H1 (cell line): ENCODE results near the gene CTAGE4. TPM values are rescaled to one million over a fixed set of nuclear protein-coding genes. Genes with fewer than 3 reads are reported as not detected.
"Not testable (repeated sequence)": the region's sequence is repeated elsewhere in the genome, so short reads cannot be mapped to it uniquely, and the experiment has no call there.

Source experiments
- CTCF ChIA-PET: fragments of 300-600 bp; sonication (Branson Sonifier 250); formaldehyde crosslinking; loops from one replicate; lab custom pipeline; 2021; ENCODE audit not compliant: partially characterized antibody; lab: Charles Lee
- POLR2A ChIA-PET: fragments of 300-600 bp; sonication (Branson Sonifier 250); formaldehyde crosslinking; loops from one replicate; lab custom pipeline; 2021; ENCODE audit warnings: inconsistent platforms; ENCODE audit not compliant: partially characterized antibody; lab: Charles Lee
- DNase-seq, 2 experiments: peaks; one replicate each; pipeline versions ENCODE4 v3.0.0 to v3.0.0-alpha.2; 2010 to 2022; ENCODE audit warnings: low spot score in 2 of 2, low read depth in 1 of 2, mixed read lengths in 1 of 2
- FAIRE-seq: peaks from 2 replicates; lab custom pipeline; 2011; peaks lifted over from hg19 to GRCh38; lab: Jason Lieb, UNC
- H2AFZ ChIP-seq: 2 replicates; pipeline ENCODE4 v1.8.1; 2012; ENCODE audit warnings: low read length, inconsistent platforms
- H2AK5ac ChIP-seq: 2 replicates; pipeline ENCODE4 v1.6.1; 2013; ENCODE audit warnings: low read depth, low read length
- H2BK120ac ChIP-seq: replicated peaks from 2 replicates; pipeline ENCODE3; 2013; ENCODE audit warnings: low read depth, low read length, inconsistent platforms
- H2BK12ac ChIP-seq: 2 replicates; pipeline ENCODE4 v1.6.1; 2013; ENCODE audit warnings: low read depth, low read length
- H2BK15ac ChIP-seq: 2 replicates; pipeline ENCODE4 v1.6.1; 2013; ENCODE audit warnings: low read length
- H2BK20ac ChIP-seq: 2 replicates; pipeline ENCODE4 v1.6.1; 2013; ENCODE audit warnings: low read length
- H2BK5ac ChIP-seq: 2 replicates; pipeline ENCODE4 v1.6.1; 2013; ENCODE audit warnings: low read depth, low read length
- H3K14ac ChIP-seq: 2 replicates; pipeline ENCODE4 v1.6.1; 2013; ENCODE audit warnings: inconsistent platforms; ENCODE audit not compliant: insufficient read length
- H3K18ac ChIP-seq: 2 replicates; pipeline ENCODE4 v1.6.1; 2013; ENCODE audit warnings: low read length; ENCODE audit errors: extremely low read depth
- H3K23ac ChIP-seq: 2 replicates; pipeline ENCODE4 v1.6.1; 2013; ENCODE audit warnings: inconsistent platforms; ENCODE audit not compliant: insufficient read length
- H3K23me2 ChIP-seq: 2 replicates; pipeline ENCODE4 v1.6.1; 2013; ENCODE audit warnings: low read depth, low read length
- H3K27ac ChIP-seq: 2 replicates; pipeline ENCODE4 v1.6.1; 2011; ENCODE audit warnings: low read depth, low read length, inconsistent platforms
- H3K27me3 ChIP-seq, 4 experiments: replicated peaks in 1 of 4; 1 replicate in 1 of 4; 2 replicates in 3 of 4; pipeline versions ENCODE4 v1.6.1 to v1.8.1; 2011 to 2013; ENCODE audit warnings: low read length in 3 of 4, mild to moderate bottlenecking in 3 of 4, inconsistent platforms in 2 of 4, mixed read lengths in 2 of 4, moderate library complexity in 1 of 4; ENCODE audit not compliant: control insufficient read depth in 3 of 4, insufficient read depth in 3 of 4; ENCODE audit errors: extremely low read depth in 1 of 4
- H3K36me3 ChIP-seq, 4 experiments: 2 replicates each; pipeline versions ENCODE4 v1.6.1 to v1.8.1; 2011 to 2013; ENCODE audit warnings: mild to moderate bottlenecking in 4 of 4, low read length in 3 of 4, moderate library complexity in 2 of 4, control low read depth in 1 of 4, inconsistent platforms in 1 of 4; ENCODE audit not compliant: insufficient read depth in 4 of 4, control insufficient read depth in 2 of 4
- H3K4ac ChIP-seq: replicated peaks from 2 replicates; pipeline ENCODE3; 2013; ENCODE audit warnings: low read length, low read depth, mixed read lengths, inconsistent platforms; ENCODE audit not compliant: insufficient read length
- H3K4me1 ChIP-seq, 4 experiments: replicated peaks in 1 of 4; 1 replicate in 1 of 4; 2 replicates in 3 of 4; pipeline versions ENCODE4 v1.6.1 to v1.8.1; 2011 to 2013; ENCODE audit warnings: low read length in 3 of 4, inconsistent platforms in 2 of 4, mixed read lengths in 1 of 4; ENCODE audit not compliant: insufficient read depth in 4 of 4, control insufficient read depth in 3 of 4
- H3K4me2 ChIP-seq, 2 experiments: 2 replicates each; pipeline versions ENCODE4 v1.6.1 to v1.8.1; 2011 to 2013; ENCODE audit warnings: low read depth in 2 of 2, low read length in 2 of 2, control low read depth in 1 of 2, inconsistent platforms in 1 of 2, mild to moderate bottlenecking in 1 of 2; ENCODE audit not compliant: insufficient read depth in 1 of 2
- H3K4me3 ChIP-seq, 4 experiments: fragments of 200-600, 300-600 bp in 1 of 4; sonication (generic), shearing (Covaris generic), sonication (Bioruptor Twin) in 1 of 4; 2 replicates each; pipeline versions ENCODE4 v1.5.1 to v1.8.1; 2011 to 2016; ENCODE audit warnings: low read length in 4 of 4, low read depth in 3 of 4, control low read depth in 2 of 4, inconsistent platforms in 2 of 4, mild to moderate bottlenecking in 2 of 4, mixed read lengths in 1 of 4, moderate library complexity in 1 of 4; ENCODE audit not compliant: insufficient read depth in 2 of 4; ENCODE audit errors: extremely low read depth in 1 of 4
- H3K56ac ChIP-seq: replicated peaks from 2 replicates; pipeline ENCODE3; 2013; ENCODE audit warnings: low read depth, mild to moderate bottlenecking, mixed read lengths, low read length, inconsistent platforms; ENCODE audit not compliant: insufficient read length
- H3K79me1 ChIP-seq: 2 replicates; pipeline ENCODE4 v1.6.1; 2013; ENCODE audit warnings: low read depth, low read length, control low read depth
- H3K79me2 ChIP-seq, 2 experiments: 2 replicates each; pipeline versions ENCODE4 v1.6.1 to v1.8.1; 2012 to 2013; ENCODE audit warnings: low read length in 2 of 2, mild to moderate bottlenecking in 2 of 2, inconsistent platforms in 1 of 2; ENCODE audit not compliant: insufficient read depth in 2 of 2, control insufficient read depth in 1 of 2
- H3K9ac ChIP-seq, 4 experiments: replicated peaks in 1 of 4; 1 replicate in 1 of 4; 2 replicates in 3 of 4; pipeline versions ENCODE4 v1.6.1 to v1.8.1; 2011 to 2013; ENCODE audit warnings: low read depth in 3 of 4, low read length in 3 of 4, control low read depth in 2 of 4, mild to moderate bottlenecking in 2 of 4, moderate library complexity in 2 of 4, inconsistent platforms in 1 of 4; ENCODE audit errors: extremely low read depth in 1 of 4
- H3K9me3 ChIP-seq, 2 experiments: 2 replicates each; pipeline versions ENCODE4 v1.6.1 to v1.8.1; 2012 to 2013; ENCODE audit warnings: mild to moderate bottlenecking in 2 of 2, moderate library complexity in 2 of 2, control low read depth in 1 of 2, inconsistent platforms in 1 of 2, low read depth in 1 of 2, low read length in 1 of 2, mixed read lengths in 1 of 2; ENCODE audit not compliant: insufficient read depth in 2 of 2
- H4K20me1 ChIP-seq, 2 experiments: replicated peaks in 1 of 2; 2 replicates each; pipeline versions ENCODE3 to v1.8.1; 2011 to 2013; ENCODE audit warnings: inconsistent platforms in 2 of 2, low read length in 2 of 2, mild to moderate bottlenecking in 1 of 2; ENCODE audit not compliant: insufficient read depth in 2 of 2, control insufficient read depth in 1 of 2
- H4K5ac ChIP-seq: 2 replicates; pipeline ENCODE4 v1.6.1; 2013; ENCODE audit warnings: low read length, low read depth, mixed read lengths, inconsistent platforms; ENCODE audit not compliant: insufficient read length
- H4K8ac ChIP-seq: 2 replicates; pipeline ENCODE4 v1.8.0; 2013; ENCODE audit warnings: mild to moderate bottlenecking, moderate library complexity, low read length, inconsistent platforms; ENCODE audit not compliant: insufficient read depth; ENCODE audit errors: extremely low read depth
- H4K91ac ChIP-seq: replicated peaks from 2 replicates; pipeline ENCODE3; 2013; ENCODE audit warnings: low read length, mixed read lengths, inconsistent platforms; ENCODE audit not compliant: insufficient read length
- RAD21 ChIP-seq, 2 experiments: IDR thresholded peaks in 1 of 2; conservative IDR thresholded peaks in 1 of 2; 2 replicates each; pipeline ENCODE4 v1.6.1; 2011; ENCODE audit warnings: low read depth in 2 of 2, low read length in 2 of 2, improper control_type of control experiment in 1 of 2, inconsistent platforms in 1 of 2, mild to moderate bottlenecking in 1 of 2, moderate library complexity in 1 of 2
- WGBS, 2 experiments: shearing (Covaris generic) in 1 of 2; methylation state at CpG; one replicate each; pipeline versions ENCODE4 v1.1.6 to v1.1.7; 2013 to 2015; ENCODE audit warnings: low lambda C conversion rate in 2 of 2, mixed read lengths in 2 of 2, inconsistent platforms in 1 of 2, low coverage in 1 of 2, missing lambda C conversion rate in 1 of 2; ENCODE audit not compliant: insufficient replicate concordance in 2 of 2, insufficient coverage in 1 of 2, insufficient read length in 1 of 2; ENCODE audit errors: extremely low coverage in 1 of 2, missing lambda C conversion rate in 1 of 2; 5-methylcytosine and 5-hydroxymethylcytosine counted together
- polyA plus RNA-seq, 7 experiments: library from polyadenylated mRNA; depleted of rRNA in 3 of 7; stranded (reverse) in 5 of 7; unstranded in 2 of 7; fragments of >200 nt in 5 of 7; fragments of 200-250 nt in 2 of 7; gene quantifications; 1 replicate in 5 of 7; 2 replicates in 1 of 7; 4 replicates in 1 of 7; pipeline versions ENCODE4 v1.2.1 to v1.2.3, GENCODE V29; 2011 to 2013; ENCODE audit warnings: missing spikeins in 2 of 7, mixed read lengths in 2 of 7
- total RNA-seq: library from RNA; stranded (reverse); fragmentation: NEBNext Ultra II Directional; extraction: Animal tissue kit (Norgen Biotek cat#: 25700); gene quantifications from 2 replicates; pipeline ENCODE4 v1.2.1, GENCODE V29; 2021
- TF ChIP-seq, protein P1 (sequence below), 3 experiments: IDR thresholded peaks; 1 replicate in 2 of 3; 2 replicates in 1 of 3; pipeline versions ENCODE4 v1.5.1 to v1.6.1; 2011; ENCODE audit warnings: low read length in 3 of 3, mild to moderate bottlenecking in 3 of 3, inconsistent platforms in 2 of 3, low read depth in 1 of 3, moderate library complexity in 1 of 3; ENCODE audit not compliant: insufficient read depth in 1 of 3; ENCODE audit errors: control extremely low read depth in 1 of 3

The CTAGE4 gene
- total and polyA plus RNA-seq, 2 of the 8 experiments (the other 6 are each of a cell fraction or from before 2014, with no cell fraction given) = 2.9 to 10.3 TPM

DNA sequence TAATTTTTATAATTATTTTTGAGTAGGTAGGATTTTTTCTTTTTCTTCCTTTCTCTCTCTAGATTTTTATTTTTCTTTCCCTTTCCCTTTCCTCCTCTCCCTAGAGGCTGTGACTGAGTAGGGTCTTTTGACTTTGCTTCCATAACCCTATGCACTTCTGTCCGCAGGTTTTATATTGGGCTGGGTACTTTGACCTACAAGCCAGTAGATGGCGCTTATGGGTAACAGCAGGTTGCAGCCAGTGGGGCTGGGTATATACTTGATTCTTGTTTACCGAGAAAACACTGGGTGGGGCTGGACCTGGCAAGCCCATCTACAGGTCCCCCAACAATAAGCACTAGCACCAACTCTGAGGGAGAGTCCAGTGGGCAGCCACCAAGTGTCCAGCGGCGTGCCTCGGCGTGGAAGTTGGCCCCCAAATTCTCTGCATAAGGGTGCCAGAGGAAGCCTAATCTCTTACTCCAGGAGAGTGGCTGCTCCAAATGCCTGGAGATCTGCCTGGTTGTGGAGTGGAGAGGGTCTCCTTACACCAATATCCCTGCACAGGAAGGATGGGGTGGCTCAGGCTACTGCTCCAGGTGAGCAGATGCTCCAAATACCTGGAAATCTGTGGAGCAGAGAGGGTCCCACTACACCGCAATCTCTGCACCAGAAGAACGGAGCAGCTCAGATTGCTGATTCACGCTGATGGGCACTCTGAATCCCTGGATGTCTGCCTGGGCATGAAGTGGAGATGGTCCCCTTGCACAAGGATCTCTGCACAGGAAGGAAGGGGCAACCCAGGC lies 4.7 kb upstream of the CTAGE4 start:
- H3K79me1 ChIP-seq, FAIRE-seq, H2BK20ac ChIP-seq, POLR2A ChIA-PET, H3K14ac ChIP-seq, H3K23me2 ChIP-seq, H2BK5ac ChIP-seq, H3K9ac ChIP-seq, H3K27ac ChIP-seq, H2AK5ac ChIP-seq, H2BK120ac ChIP-seq, H3K4me3 ChIP-seq, H3K4me2 ChIP-seq, H3K4ac ChIP-seq, H3K9me3 ChIP-seq, H3K79me2 ChIP-seq, H2BK15ac ChIP-seq, H2BK12ac ChIP-seq, H3K23ac ChIP-seq, H3K56ac ChIP-seq, H3K18ac ChIP-seq, H4K5ac ChIP-seq, DNase-seq, H2AFZ ChIP-seq, H3K4me1 ChIP-seq, H3K27me3 ChIP-seq, H4K91ac ChIP-seq, H4K20me1 ChIP-seq, H4K8ac ChIP-seq, H3K36me3 ChIP-seq: not testable (repeated sequence)
- TF ChIP-seq, protein P1, sequence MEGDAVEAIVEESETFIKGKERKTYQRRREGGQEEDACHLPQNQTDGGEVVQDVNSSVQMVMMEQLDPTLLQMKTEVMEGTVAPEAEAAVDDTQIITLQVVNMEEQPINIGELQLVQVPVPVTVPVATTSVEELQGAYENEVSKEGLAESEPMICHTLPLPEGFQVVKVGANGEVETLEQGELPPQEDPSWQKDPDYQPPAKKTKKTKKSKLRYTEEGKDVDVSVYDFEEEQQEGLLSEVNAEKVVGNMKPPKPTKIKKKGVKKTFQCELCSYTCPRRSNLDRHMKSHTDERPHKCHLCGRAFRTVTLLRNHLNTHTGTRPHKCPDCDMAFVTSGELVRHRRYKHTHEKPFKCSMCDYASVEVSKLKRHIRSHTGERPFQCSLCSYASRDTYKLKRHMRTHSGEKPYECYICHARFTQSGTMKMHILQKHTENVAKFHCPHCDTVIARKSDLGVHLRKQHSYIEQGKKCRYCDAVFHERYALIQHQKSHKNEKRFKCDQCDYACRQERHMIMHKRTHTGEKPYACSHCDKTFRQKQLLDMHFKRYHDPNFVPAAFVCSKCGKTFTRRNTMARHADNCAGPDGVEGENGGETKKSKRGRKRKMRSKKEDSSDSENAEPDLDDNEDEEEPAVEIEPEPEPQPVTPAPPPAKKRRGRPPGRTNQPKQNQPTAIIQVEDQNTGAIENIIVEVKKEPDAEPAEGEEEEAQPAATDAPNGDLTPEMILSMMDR (IDR thresholded peaks at IDR 0.05; ENCODE audit: control extremely low read depth in 1 of 3, insufficient read depth in 1 of 3, low read depth in 1 of 3, low read length in 3 of 3) = peak in 2 of 3 experiments; percentile 23 to 27; a peak in 2 of 4 replicates
- TF ChIP-seq RAD21 (IDR thresholded peaks at IDR 0.05 in 1 of 2, conservative IDR thresholded peaks at IDR 0.05 in 1 of 2; ENCODE audit: low read depth in 2 of 2, low read length in 2 of 2) = peak; percentile 23 to 39; a peak in 3 of 4 replicates
- CTCF ChIA-PET = interaction anchor here (1.2 kb wide), 2 partner anchors 10 to 51 kb away, joined by 3 read pairs; no protein-coding TSS in a partner anchor
- whole genome bisulfite sequencing, 2 experiments = 48% methylated on average over 7 of the region's 10 CpGs; no CpG with 5 or more reads in 1 of the 2 experiments
